Right lobe of liver (tissue), 6 donors: ENCODE measurements around the gene ZNF467. TPM values are rescaled to one million over a fixed set of nuclear protein-coding genes. Genes with fewer than 3 reads are reported as not detected.

Source experiments
- ATAC-seq, 4 donors: fragments of 200-7000 bp; cut with Tn5 transposase; one replicate each; pipeline ENCODE4 v1.9.1; 2020; ENCODE audit warnings: mild to moderate bottlenecking in 4 of 4, moderate library complexity in 4 of 4
- DNase-seq, 3 donors: peaks; one replicate each; pipeline ENCODE4 v3.0.0-alpha.2; 2020
- H3K27ac ChIP-seq, 3 donors: fragments of 200-600 bp; one replicate each; pipeline ENCODE4 v1.8.0; 2022
- H3K27me3 ChIP-seq, 2 donors: fragments of 200-600 bp; one replicate each; pipeline ENCODE4 v1.8.0; 2022
- H3K36me3 ChIP-seq, 4 donors: fragments of 200-600 bp; sonication (generic) in 1 of 4; one replicate each; pipeline versions ENCODE4 v1.5.1 to v1.8.0; 2017 to 2022; ENCODE audit warnings: control low read depth in 1 of 4
- H3K4me1 ChIP-seq, 4 donors: fragments of 200-600 bp; sonication (generic) in 1 of 4; one replicate each; pipeline versions ENCODE4 v1.5.1 to v1.8.0; 2017 to 2022; ENCODE audit warnings: control low read depth in 1 of 4
- H3K4me3 ChIP-seq, 3 donors: fragments of 200-600 bp; one replicate each; pipeline ENCODE4 v1.8.0; 2022
- H3K9me3 ChIP-seq, 4 donors: fragments of 200-600 bp; sonication (generic) in 1 of 4; one replicate each; pipeline versions ENCODE4 v1.5.1 to v1.8.0; 2017 to 2022; ENCODE audit warnings: control low read depth in 1 of 4
- CTCF ChIP-seq, 4 donors: fragments of 200-600 bp in 3 of 4; fragments of 450-650 bp in 1 of 4; IDR thresholded peaks; one replicate each; pipeline versions ENCODE4 v1.5.1 to v1.8.0; 2016 to 2022; ENCODE audit warnings: antibody characterized with exemption in 4 of 4, mild to moderate bottlenecking in 2 of 4
- POLR2A ChIP-seq: fragments of 450-650 bp; IDR thresholded peaks from one replicate; pipeline ENCODE4 v1.6.1; 2017; ENCODE audit warnings: antibody characterized with exemption, mild to moderate bottlenecking
- WGBS: methylation state at CpG from one replicate; pipeline ENCODE4 v1.1.6; 2018; ENCODE audit warnings: low coverage, low lambda C conversion rate; ENCODE audit not compliant: insufficient coverage; ENCODE audit errors: missing lambda C conversion rate; 5-methylcytosine and 5-hydroxymethylcytosine counted together
- intact Hi-C, 2 donors: fragments of 100-400 bp; cut with DNase I; formaldehyde crosslinking; loops; one replicate each; pipeline versions ENCODE4 v1.11.2 to v1.14.1; 2022
- total RNA-seq, 6 experiments: library from RNA; depleted of rRNA in 2 of 6; stranded (reverse); fragments of >200 nt in 2 of 6; fragmentation: NEBNext Ultra II Directional in 3 of 6; extraction: Animal tissue kit (Norgen Biotek cat#: 25700) in 3 of 6; gene quantifications; one replicate each; pipeline versions ENCODE4 v1.1.0 to v1.2.4, GENCODE V29; 2016 to 2023
- donor health status: DM: no; HTN: yes; CAD: no.
- donor health status: DM: no; HTN: no; CAD: no.
- donor health status: DM: no; HTN: no; CAD: no.
- donor health status: DM: no; HTN: yes; CAD: no.
- donor health status: DM: no; HTN: yes; CAD: no.

The ZNF467 gene
- total RNA-seq, 6 experiments from 2014 or later, result 3.6 to 14.6 (median 5.8) TPM

GRCh38 chr7:149750122-149750845, 23.1 kb downstream of the ZNF467 start:
- WGBS, result 96% methylated on average over 6 of the region's 9 CpGs
- no peaks in the 10 kb centered on the region for H3K9me3 ChIP-seq
- no peaks in the 10 kb centered on the region for H3K36me3 ChIP-seq
- H3K27ac ChIP-seq, result no peak overlapping the region
- H3K4me3 ChIP-seq, result no peak overlapping the region
- H3K4me1 ChIP-seq, result peaks cover 0 to 7% (median 0%) of the 10 kb centered on the region in 4 donors
- DNase-seq, result no peak
- intact Hi-C loops, result no loop called here
- no peaks in the 10 kb centered on the region for H3K27me3 ChIP-seq
- ATAC-seq, result no peak
- TF ChIP-seq POLR2A, result no peak

- TF ChIP-seq POLR2A (no peak), CTCF (IDR thresholded peaks at IDR 0.05) (no peak)
- DNase-seq (no peak), ATAC-seq (peak in 1 of 4 donors; percentile 50)
- peaks cover 0 to 2% (median 0%) of the 10 kb centered on the region in 4 donors for H3K4me1 ChIP-seq
- H3K36me3 ChIP-seq, result no peaks in the 10 kb centered on the region
- WGBS, result 68% methylated on average over 4 of the region's 9 CpGs
- H3K4me3 ChIP-seq, result no peak overlapping the region
- intact Hi-C loops, result no loop called here
- H3K27me3 ChIP-seq, result no peaks in the 10 kb centered on the region
- no peaks in the 10 kb centered on the region for H3K9me3 ChIP-seq
- no peak overlapping the region for H3K27ac ChIP-seq
Measured at GRCh38 chr7:149748076-149748874, 25.1 kb downstream of the ZNF467 start.

- WGBS, result 23% methylated on average over 4 of the region's 4 CpGs
Measured at GRCh38 chr7:149743476-149744255, 29.7 kb downstream of the ZNF467 start.

GRCh38 chr7:149742075-149742701, 31.2 kb downstream of the ZNF467 start:
- Histone ChIP-seq H3K36me3 (no peaks in the 10 kb centered on the region), H3K27me3 (no peaks in the 10 kb centered on the region), H3K9me3 (no peaks in the 10 kb centered on the region), H3K4me1 (peaks cover 0 to 5% (median 0%) of the 10 kb centered on the region in 4 donors), H3K4me3 (peak overlapping the region; percentile 10 to 25 (median 17)), H3K27ac (no peak overlapping the region)
- TF ChIP-seq CTCF (IDR thresholded peaks at IDR 0.05), result peak; percentile 74 to 94 (median 86)
- TF ChIP-seq POLR2A, result no peak
- ATAC-seq (peak; percentile 88 to 96 (median 95)), DNase-seq (peak in 2 of 3 donors; percentile 66 to 72)
- intact Hi-C loops, result no loop called here
- WGBS, result 0% methylated on average over 13 of the region's 17 CpGs

More at GRCh38 chr7:149743476-149744255, 29.7 kb downstream of the ZNF467 start:
- no peak overlapping the region for H3K4me3 ChIP-seq
- DNase-seq (no peak), ATAC-seq (no peak)
- TF ChIP-seq CTCF (IDR thresholded peaks at IDR 0.05), result no peak
- TF ChIP-seq POLR2A, result no peak
- no peak overlapping the region for H3K27ac ChIP-seq
- no peaks in the 10 kb centered on the region for H3K36me3 ChIP-seq
- no peaks in the 10 kb centered on the region for H3K27me3 ChIP-seq
- peaks cover 0 to 5% (median 0%) of the 10 kb centered on the region in 4 donors for H3K4me1 ChIP-seq
- no peaks in the 10 kb centered on the region for H3K9me3 ChIP-seq
- intact Hi-C loops, result no loop called here
